Liver (tissue), 3 donors: Measurements from ENCODE around the gene OR9K2.

ENCODE experiments used
- FOXA1 ChIP-seq: IDR thresholded peaks from 2 replicates; pipeline ENCODE4 v1.6.1; 2016; ENCODE audit warnings: antibody characterized with exemption
- MAX ChIP-seq: IDR thresholded peaks from 2 replicates; pipeline ENCODE4 v1.6.1; 2016; ENCODE audit warnings: antibody characterized with exemption
- RXRA ChIP-seq, 2 donors: IDR thresholded peaks; 2 replicates each; pipeline ENCODE4 v1.6.1; 2017 to 2018; ENCODE audit warnings: antibody characterized with exemption in 2 of 2, mild to moderate bottlenecking in 1 of 2
- TAF1 ChIP-seq: conservative IDR thresholded peaks from 2 replicates; pipeline ENCODE4 v1.6.1; 2016; ENCODE audit warnings: antibody characterized with exemption, mild to moderate bottlenecking
- YY1 ChIP-seq: IDR thresholded peaks from 2 replicates; pipeline ENCODE4 v1.6.1; 2016; ENCODE audit warnings: antibody characterized with exemption, mild to moderate bottlenecking
- TF ChIP-seq, protein P1 (sequence below): fragments of 150-350 bp; IDR thresholded peaks from 2 replicates; pipeline ENCODE4 v1.5.1; 2017; ENCODE audit warnings: improper control_type of control experiment, low read depth, low read length; ENCODE audit not compliant: missing input control
- TF ChIP-seq, protein P2 (sequence below): IDR thresholded peaks from 2 replicates; pipeline ENCODE4 v1.6.1; 2016; ENCODE audit warnings: antibody characterized with exemption
- donor health status: healthy.
- donor health status: healthy.

- TF ChIP-seq YY1 (no peak), MAX (no peak), RXRA (IDR thresholded peaks at IDR 0.05) (no peak), FOXA1 (no peak), TAF1 (no peak)
- TF ChIP-seq, protein P1, sequence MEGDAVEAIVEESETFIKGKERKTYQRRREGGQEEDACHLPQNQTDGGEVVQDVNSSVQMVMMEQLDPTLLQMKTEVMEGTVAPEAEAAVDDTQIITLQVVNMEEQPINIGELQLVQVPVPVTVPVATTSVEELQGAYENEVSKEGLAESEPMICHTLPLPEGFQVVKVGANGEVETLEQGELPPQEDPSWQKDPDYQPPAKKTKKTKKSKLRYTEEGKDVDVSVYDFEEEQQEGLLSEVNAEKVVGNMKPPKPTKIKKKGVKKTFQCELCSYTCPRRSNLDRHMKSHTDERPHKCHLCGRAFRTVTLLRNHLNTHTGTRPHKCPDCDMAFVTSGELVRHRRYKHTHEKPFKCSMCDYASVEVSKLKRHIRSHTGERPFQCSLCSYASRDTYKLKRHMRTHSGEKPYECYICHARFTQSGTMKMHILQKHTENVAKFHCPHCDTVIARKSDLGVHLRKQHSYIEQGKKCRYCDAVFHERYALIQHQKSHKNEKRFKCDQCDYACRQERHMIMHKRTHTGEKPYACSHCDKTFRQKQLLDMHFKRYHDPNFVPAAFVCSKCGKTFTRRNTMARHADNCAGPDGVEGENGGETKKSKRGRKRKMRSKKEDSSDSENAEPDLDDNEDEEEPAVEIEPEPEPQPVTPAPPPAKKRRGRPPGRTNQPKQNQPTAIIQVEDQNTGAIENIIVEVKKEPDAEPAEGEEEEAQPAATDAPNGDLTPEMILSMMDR = peak; percentile 65
- TF ChIP-seq, protein P2, sequence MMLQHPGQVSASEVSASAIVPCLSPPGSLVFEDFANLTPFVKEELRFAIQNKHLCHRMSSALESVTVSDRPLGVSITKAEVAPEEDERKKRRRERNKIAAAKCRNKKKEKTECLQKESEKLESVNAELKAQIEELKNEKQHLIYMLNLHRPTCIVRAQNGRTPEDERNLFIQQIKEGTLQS = no peak
Observed at GRCh38 chr12:55142669-55143565, 16.7 kb downstream of the OR9K2 start.
